ENCODE data around the gene GRHL1. TPM values are rescaled to one million over a fixed set of nuclear protein-coding genes. Genes with fewer than 3 reads are reported as not detected.
"Not testable (repeated sequence)": the region's sequence is repeated elsewhere in the genome, so short reads cannot be mapped to it uniquely, and the experiment has no call there.

Gene GRHL1
- total and polyA plus RNA-seq, 3 donors from 2014 or later = 4.6 to 8.3 (median 8.0) TPM

DNA sequence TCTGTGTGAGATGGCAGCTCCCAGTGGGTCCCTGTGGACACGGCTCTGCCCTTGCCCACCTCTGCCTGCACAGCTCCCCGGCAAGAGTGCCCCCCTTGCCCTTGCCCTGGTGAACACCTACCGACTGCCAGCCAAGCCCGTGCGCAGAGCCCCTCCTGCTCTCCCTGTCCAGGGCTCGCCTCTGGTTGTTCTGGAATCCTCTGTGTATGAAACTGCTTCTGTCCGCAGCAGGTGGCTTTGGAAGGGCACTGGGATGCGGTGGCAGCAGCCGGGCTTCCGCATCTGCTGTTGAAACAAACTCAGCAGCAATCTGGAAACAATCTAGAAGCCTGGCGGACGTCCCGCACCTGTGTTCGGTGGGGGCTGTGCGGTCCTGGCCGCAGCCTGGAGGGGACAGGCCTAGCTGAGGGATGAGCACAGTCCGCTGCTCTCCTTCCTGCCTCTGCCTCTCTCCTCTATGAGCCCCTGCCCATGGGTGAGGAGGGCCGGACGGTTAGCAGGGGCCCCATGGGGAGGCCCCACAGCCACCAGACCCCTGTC lies 57.8 kb downstream of the GRHL1 start:
- Histone ChIP-seq H3K4me3 (no peak overlapping the region), H3K27me3 (no peaks in the 10 kb centered on the region), H3K27ac (no peak overlapping the region), H3K9me3 (no peaks in the 10 kb centered on the region), H3K4me1 (peaks cover 22% of the 10 kb centered on the region), H3K36me3 (ENCODE audit: low read depth, missing control alignments) (no peaks in the 10 kb centered on the region)
- no peak for DNase-seq
- WGBS, 2 donors = 82 to 93% methylated on average over 3 to 18 of the region's 19 CpGs
- intact Hi-C loops (cut with DNase I; ENCODE audit: low total_unique reads) = no loop called here
- TF ChIP-seq, protein P1, sequence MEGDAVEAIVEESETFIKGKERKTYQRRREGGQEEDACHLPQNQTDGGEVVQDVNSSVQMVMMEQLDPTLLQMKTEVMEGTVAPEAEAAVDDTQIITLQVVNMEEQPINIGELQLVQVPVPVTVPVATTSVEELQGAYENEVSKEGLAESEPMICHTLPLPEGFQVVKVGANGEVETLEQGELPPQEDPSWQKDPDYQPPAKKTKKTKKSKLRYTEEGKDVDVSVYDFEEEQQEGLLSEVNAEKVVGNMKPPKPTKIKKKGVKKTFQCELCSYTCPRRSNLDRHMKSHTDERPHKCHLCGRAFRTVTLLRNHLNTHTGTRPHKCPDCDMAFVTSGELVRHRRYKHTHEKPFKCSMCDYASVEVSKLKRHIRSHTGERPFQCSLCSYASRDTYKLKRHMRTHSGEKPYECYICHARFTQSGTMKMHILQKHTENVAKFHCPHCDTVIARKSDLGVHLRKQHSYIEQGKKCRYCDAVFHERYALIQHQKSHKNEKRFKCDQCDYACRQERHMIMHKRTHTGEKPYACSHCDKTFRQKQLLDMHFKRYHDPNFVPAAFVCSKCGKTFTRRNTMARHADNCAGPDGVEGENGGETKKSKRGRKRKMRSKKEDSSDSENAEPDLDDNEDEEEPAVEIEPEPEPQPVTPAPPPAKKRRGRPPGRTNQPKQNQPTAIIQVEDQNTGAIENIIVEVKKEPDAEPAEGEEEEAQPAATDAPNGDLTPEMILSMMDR (IDR thresholded peaks at IDR 0.05) = no peak
- TF ChIP-seq POLR2A (IDR thresholded peaks at IDR 0.05) = no peak

DNA sequence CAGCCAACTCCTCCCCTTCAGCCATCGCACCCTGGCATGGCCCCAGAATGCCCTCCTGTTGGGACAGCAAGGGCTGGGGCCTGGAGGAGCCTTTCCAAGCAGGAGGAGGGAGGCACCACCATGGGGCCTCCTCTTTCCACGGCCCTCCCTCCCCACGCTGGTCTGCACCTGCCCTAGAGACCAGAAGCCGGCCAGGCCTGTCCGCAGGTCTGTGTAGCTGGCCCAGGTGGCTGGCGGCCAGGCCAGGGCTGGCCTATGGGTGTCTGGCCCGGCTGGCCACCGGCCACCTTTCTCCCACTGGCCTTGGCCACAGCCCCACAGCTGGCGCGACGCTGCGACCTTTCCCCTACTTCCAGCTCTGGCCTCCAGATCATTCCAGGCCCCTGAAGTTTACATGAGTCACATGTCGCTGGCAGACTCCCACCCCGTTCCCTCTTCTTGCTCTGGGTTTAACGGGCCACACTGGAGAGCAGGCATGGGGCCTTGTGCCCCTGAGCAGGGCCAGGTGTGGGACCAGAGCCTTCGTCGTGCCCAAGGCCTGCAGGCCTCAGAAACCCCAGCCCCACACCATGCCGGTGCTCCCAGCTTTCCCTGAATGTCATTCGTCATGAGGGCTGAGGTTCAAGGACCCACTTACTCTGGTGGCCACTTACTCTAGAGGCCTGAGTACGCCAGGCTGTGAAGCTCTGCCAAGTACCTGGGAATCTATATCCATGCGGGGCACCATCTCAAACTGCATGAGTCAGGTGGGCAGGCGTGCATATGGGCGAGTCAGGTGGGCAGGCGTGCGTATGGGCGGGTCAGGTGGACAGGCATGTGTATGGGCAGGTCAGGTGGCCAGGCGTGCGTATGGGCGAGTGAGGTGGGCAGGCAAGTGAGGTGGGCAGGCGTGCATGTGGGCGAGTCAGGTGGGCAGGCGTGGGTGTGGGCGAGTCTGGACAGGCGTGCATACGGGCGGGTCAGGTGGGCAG lies 58.6 kb downstream of the GRHL1 start:
- no peaks in the 10 kb centered on the region for H3K9me3 ChIP-seq
- peak; percentile 75 for DNase-seq
- intact Hi-C loops (cut with DNase I; ENCODE audit: low total_unique reads) = no loop called here

DNA sequence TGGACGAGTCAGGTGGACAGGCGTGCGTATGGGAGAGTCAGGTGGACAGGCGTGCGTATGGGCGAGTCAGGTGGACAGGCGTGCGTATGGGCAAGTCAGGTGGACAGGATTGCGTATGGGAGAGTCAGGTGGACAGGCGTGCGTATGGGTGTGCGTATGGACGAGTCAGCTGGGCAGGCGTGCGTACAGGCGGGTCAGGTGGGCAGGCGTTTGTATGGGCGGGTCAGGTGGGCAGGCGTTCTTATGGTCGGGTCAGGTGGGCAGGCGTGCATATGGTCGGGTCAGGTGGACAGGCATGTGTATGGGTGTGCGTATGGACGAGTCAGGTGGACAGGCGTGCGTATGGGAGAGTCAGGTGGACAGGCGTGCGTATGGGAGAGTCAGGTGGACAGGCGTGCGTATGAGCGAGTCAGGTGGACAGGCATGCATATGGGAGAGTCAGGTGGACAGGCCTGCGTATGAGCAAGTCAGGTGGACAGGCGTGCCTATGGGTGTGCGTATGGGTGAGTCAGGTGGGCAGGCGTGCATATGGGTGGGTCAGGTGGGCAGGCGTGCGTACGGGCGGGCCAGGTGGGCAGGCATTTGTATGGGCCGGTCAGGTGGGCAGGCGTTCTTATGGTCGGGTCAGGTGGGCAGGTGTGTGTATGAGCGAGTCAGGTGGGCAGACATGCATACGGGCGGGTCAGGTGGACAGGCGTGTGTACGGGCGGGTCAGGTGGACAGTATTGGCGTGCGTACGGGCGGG lies 59.5 kb downstream of the GRHL1 start:
- H3K9me3 ChIP-seq; intact Hi-C loops (cut with DNase I; ENCODE audit: low total_unique reads); H3K27me3 ChIP-seq; H3K36me3 ChIP-seq (ENCODE audit: low read depth, missing control alignments); H3K27ac ChIP-seq; DNase-seq; H3K4me3 ChIP-seq: not testable (repeated sequence)
- WGBS, 2 donors = 91 to 92% methylated on average over 52 of the region's 52 CpGs
- peaks cover 22% of the 10 kb centered on the region for H3K4me1 ChIP-seq

More for the DNA sequence above, 58.6 kb downstream of the GRHL1 start:
- no peaks in the 10 kb centered on the region for H3K27me3 ChIP-seq
- no peaks in the 10 kb centered on the region for H3K36me3 ChIP-seq (ENCODE audit: low read depth, missing control alignments)
- no peak overlapping the region for H3K4me3 ChIP-seq
- no peak overlapping the region for H3K27ac ChIP-seq
- peaks cover 22% of the 10 kb centered on the region for H3K4me1 ChIP-seq
- TF ChIP-seq, protein P1 (IDR thresholded peaks at IDR 0.05) = no peak
- no peak for TF ChIP-seq POLR2A (IDR thresholded peaks at IDR 0.05)
- 60 to 65% methylated on average over 29 to 36 of the region's 36 CpGs for WGBS, 2 donors

DNA sequence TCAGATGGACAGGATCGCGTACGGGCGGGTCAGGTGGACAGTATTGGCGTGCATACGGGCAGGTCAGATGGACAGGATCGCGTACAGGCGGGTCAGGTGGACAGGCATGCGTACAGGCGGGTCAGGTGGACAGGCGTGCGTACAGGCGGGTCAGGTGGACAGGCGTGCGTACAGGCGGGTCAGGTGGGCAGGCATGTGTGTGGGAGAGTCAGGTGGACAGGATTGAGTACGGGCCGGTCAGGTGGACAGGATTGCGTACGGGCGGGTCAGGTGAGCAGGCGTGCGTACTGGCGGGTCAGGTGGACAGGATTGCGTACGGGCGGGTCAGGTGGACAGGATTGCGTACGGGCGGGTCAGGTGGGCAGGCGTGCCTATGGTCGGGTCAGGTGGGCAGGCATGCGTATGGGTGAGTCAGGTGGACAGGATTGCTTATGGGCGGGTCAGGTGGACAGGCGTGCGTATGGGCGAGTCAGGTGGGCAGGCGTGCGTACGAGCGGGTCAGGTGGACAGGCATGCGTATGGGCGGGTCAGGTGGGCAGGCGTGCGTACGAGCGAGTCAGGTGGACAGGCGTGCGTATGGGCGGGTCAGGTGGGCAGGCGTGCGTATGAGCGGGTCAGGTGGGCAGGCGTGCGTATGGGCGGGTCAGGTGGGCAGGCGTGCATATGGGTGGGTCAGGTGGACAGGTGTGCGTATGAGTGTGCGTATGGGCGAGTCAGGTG lies 60.3 kb downstream of the GRHL1 start:
- H3K27ac ChIP-seq; H3K4me3 ChIP-seq; H3K9me3 ChIP-seq; H3K27me3 ChIP-seq; DNase-seq; H3K36me3 ChIP-seq (ENCODE audit: low read depth, missing control alignments); intact Hi-C loops (cut with DNase I; ENCODE audit: low total_unique reads): not testable (repeated sequence)
- WGBS, 2 donors = 87 to 93% methylated on average over 50 to 61 of the region's 61 CpGs
- peaks cover 19% of the 10 kb centered on the region for H3K4me1 ChIP-seq

DNA sequence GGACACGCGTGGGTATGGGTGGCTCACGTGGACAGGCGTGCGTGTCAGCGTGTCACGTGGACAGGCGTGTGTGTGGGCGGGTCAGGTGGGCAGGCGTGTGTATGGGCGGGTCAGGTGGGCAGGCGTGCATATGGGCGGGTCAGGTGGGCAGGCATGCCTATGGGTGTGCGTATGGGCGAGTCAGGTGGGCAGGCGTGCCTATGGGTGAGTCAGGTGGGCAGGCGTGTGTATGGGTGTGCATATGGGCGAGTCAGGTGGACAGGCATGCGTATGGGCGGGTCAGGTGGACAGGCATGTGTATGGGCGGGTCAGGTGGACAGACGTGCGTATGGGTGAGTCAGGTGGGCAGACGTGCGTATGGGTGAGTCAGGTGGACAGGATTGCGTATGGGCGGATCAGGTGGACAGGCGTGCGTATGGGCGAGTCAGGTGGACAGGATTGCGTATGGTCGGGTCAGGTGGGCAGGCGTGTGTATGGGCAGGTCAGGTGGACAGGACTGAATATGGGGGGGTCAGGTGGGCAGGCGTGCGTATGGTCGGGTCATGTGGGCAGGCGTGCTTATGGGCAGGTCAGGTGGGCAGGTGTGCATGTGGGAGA lies 61.0 kb downstream of the GRHL1 start:
- H3K27ac ChIP-seq; DNase-seq; H3K27me3 ChIP-seq; H3K9me3 ChIP-seq; intact Hi-C loops (cut with DNase I; ENCODE audit: low total_unique reads); H3K4me3 ChIP-seq; H3K36me3 ChIP-seq (ENCODE audit: low read depth, missing control alignments): not testable (repeated sequence)
- WGBS, 2 donors = 94% methylated on average over 36 to 37 of the region's 37 CpGs
- peaks cover 16% of the 10 kb centered on the region for H3K4me1 ChIP-seq

Data from testis (tissue), 3 donors.